DMS53 treated with DMSO at 0.1 percent for 48 hours (cell line): ENCODE data around the gene RSRP1.
A peak's percentile ranks its signal among the peaks of the same experiment; 100 is the strongest.
"Not testable (repeated sequence)": the region's sequence is repeated elsewhere in the genome, so short reads cannot be mapped to it uniquely, and the experiment has no call there.

Experiments
- DNase-seq: peaks from one replicate; lab custom pipeline; 2025; ENCODE audit not compliant: unreplicated experiment; lab: John Stamatoyannopoulos, UW

RSRP1 gene

GRCh38 chr1:25259813-25260212 lies 12.6 kb upstream of the RSRP1 start:
- not testable (repeated sequence) for DNase-seq

GRCh38 chr1:25257196-25257595 lies 9.9 kb upstream of the RSRP1 start:
- no peak for DNase-seq

- DNase-seq = no peak
Measured at GRCh38 chr1:25256578-25256965, 9.3 kb upstream of the RSRP1 start.

- no peak for DNase-seq
Measured at GRCh38 chr1:25255706-25256577, 8.7 kb upstream of the RSRP1 start.

GRCh38 chr1:25253911-25254310 lies 6.7 kb upstream of the RSRP1 start:
- no peak for DNase-seq

- DNase-seq = no peak
Measured at GRCh38 chr1:25247829-25248754, 838 bp upstream of the RSRP1 start.

GRCh38 chr1:25246600-25247023 lies 642 bp downstream of the RSRP1 start:
- peak; percentile 40 for DNase-seq

- DNase-seq = no peak
Measured at GRCh38 chr1:25245809-25246599, 1.2 kb downstream of the RSRP1 start.

- no peak for DNase-seq
Measured at GRCh38 chr1:25245393-25245792, 1.9 kb downstream of the RSRP1 start.

- DNase-seq = no peak
Measured at GRCh38 chr1:25243907-25244306, 3.3 kb downstream of the RSRP1 start.

- DNase-seq = peak; percentile 93
Measured at GRCh38 chr1:25239681-25240541, 7.3 kb downstream of the RSRP1 start.

- DNase-seq = no peak
Measured at GRCh38 chr1:25238046-25238445, 9.2 kb downstream of the RSRP1 start.

- not testable (repeated sequence) for DNase-seq
Measured at GRCh38 chr1:25236261-25236660, 11.0 kb downstream of the RSRP1 start.

- not testable (repeated sequence) for DNase-seq
Measured at GRCh38 chr1:25235411-25235810, 11.8 kb downstream of the RSRP1 start.

GRCh38 chr1:25232866-25233784 lies 14.1 kb downstream of the RSRP1 start:
- DNase-seq = no peak

GRCh38 chr1:25232027-25232865 lies 15.0 kb downstream of the RSRP1 start, which contains the start of gene SYF2:
TSS of gene SYF2 (minus strand) at chr1:25232502. CDS start at chr1:25232467, 35 bp downstream.
- DNase-seq = peak; percentile 70

GRCh38 chr1:25223471-25223870 lies 23.8 kb downstream of the RSRP1 start:
- DNase-seq = no peak

GRCh38 chr1:25222606-25223005 lies 24.6 kb downstream of the RSRP1 start:
- no peak for DNase-seq
